Mucosa of descending colon (tissue), 3 donors: Measurements from ENCODE around the gene BOC. TPM values are rescaled to one million over a fixed set of nuclear protein-coding genes. Genes with fewer than 3 reads are reported as not detected.

Experiments
- ATAC-seq: fragments of 200-7000 bp; cut with Tn5 transposase; one replicate; pipeline ENCODE4 v1.9.1; 2020; ENCODE audit warnings: mild to moderate bottlenecking, moderate library complexity
- DNase-seq, 3 donors: peaks; one replicate each; pipeline ENCODE4 v3.0.0-alpha.2; 2020
- H3K36me3 ChIP-seq: fragments of 200-600 bp; one replicate; pipeline ENCODE4 v1.8.0; 2021; ENCODE audit warnings: low read depth, mild to moderate bottlenecking
- H3K4me1 ChIP-seq: fragments of 200-600 bp; one replicate; pipeline ENCODE4 v1.8.0; 2021; ENCODE audit warnings: low read depth, mild to moderate bottlenecking
- H3K4me3 ChIP-seq: fragments of 200-600 bp; one replicate; pipeline ENCODE4 v1.8.0; 2021; ENCODE audit warnings: mild to moderate bottlenecking
- H3K9me3 ChIP-seq: fragments of 200-600 bp; one replicate; pipeline ENCODE4 v1.8.0; 2021; ENCODE audit warnings: mild to moderate bottlenecking
- CTCF ChIP-seq: fragments of 200-600 bp; IDR thresholded peaks from one replicate; pipeline ENCODE4 v1.8.0; 2022; ENCODE audit warnings: antibody characterized with exemption, mild to moderate bottlenecking
- intact Hi-C, 2 donors: fragments of 100-400 bp; cut with DNase I in 1 of 2; cut with micrococcal nuclease in 1 of 2; formaldehyde crosslinking; loops; one replicate each; pipeline versions ENCODE4 v1.11.0 to v1.11.1; 2022; cut with DNase I, micrococcal nuclease
- total RNA-seq, 3 donors: library from RNA; stranded (reverse); fragmentation: NEBNext Ultra II Directional in 2 of 3; extraction: Animal tissue kit (Norgen Biotek cat#: 25700) in 2 of 3; gene quantifications; one replicate each; pipeline versions ENCODE4 v1.2.1 to v1.2.4, GENCODE V29; 2021 to 2023
- donor health status: DM: no; HTN: no; CAD: no; lungs with moderate emphysema.
- donor health status: DM: no; HTN: no; CAD: no.
- donor health status: DM: no; HTN: yes; CAD: no.

The BOC gene
- total RNA-seq, 3 donors from 2014 or later = 4.9 to 70.9 (median 12.1) TPM

DNA sequence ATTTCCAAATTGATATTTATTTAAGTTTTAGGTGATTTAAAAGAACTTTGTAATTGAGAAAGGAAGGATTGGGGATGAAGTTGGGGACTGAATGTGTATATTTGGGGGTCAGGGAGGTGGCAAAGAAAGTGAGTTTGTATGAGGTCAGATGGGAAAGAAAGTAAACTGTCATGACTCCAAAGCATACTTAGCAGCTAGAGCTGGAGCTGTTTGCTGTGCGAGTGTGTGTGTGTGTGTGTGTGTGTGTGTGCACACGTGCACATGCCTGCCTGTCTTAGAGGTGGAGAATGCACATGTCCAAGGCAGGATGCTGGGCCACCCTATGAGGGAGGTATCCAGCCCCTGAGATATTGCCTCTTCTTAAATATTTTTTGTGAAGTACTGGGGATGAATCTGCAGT, 21.0 kb downstream of the BOC start:
- Histone ChIP-seq H3K36me3 (no peaks in the 10 kb centered on the region), H3K4me3 (no peak overlapping the region), H3K9me3 (no peaks in the 10 kb centered on the region), H3K4me1 (no peaks in the 10 kb centered on the region)
- no peak for TF ChIP-seq CTCF
- no peak for DNase-seq
- intact Hi-C loops = no loop called here
- no peak for ATAC-seq

DNA sequence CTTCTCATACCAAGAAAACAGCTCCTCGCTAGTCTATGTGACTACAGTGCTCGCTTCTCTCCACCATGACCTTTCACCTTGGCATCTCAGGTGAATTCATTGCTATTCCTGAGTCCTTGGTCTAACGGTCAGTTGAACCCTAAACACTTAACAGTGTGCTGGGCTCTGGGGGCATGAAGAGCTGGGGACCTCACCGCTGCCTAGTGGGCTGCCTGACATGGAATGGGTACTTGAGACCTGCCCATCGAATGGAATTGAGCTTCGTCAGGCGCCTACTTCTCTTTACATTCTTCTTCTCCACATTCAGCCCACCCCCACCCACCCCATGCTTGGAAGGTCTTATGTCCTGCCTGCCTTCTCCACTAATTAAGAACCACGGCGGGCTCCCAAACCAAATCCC, 22.1 kb downstream of the BOC start:
- Histone ChIP-seq H3K36me3 (no peaks in the 10 kb centered on the region), H3K9me3 (no peaks in the 10 kb centered on the region), H3K4me3 (no peak overlapping the region), H3K4me1 (no peaks in the 10 kb centered on the region)
- TF ChIP-seq CTCF = no peak
- intact Hi-C loops = no loop called here
- no peak for DNase-seq
- no peak for ATAC-seq

DNA sequence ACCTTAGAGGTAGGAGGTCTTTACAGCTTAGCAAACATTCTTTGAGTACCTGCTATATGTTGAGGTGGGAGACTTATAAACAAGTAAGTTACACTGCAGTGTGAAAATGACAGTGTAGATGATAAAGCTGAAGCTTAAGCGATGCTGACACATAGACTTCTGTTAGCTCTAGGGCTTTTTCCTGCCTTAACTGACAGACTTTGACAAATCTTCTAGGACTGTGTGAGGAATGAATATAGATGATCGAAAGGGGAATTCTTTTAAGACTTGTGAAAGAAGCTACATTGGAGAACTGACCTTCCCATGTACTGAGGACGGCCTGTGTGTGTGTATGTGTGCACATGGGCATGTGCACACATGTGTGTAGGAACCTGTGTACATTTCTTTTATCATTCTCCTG, 22.7 kb downstream of the BOC start:
- Histone ChIP-seq H3K4me3 (no peak overlapping the region), H3K4me1 (no peaks in the 10 kb centered on the region), H3K9me3 (no peaks in the 10 kb centered on the region), H3K36me3 (no peaks in the 10 kb centered on the region)
- no peak for DNase-seq
- no peak for ATAC-seq
- no peak for TF ChIP-seq CTCF
- intact Hi-C loops = no loop called here

GRCh38 chr3:113234688-113235260, 23.4 kb downstream of the BOC start:
- no peaks in the 10 kb centered on the region for H3K36me3 ChIP-seq
- peak; percentile 37 for ATAC-seq
- TF ChIP-seq CTCF = no peak
- H3K4me3 ChIP-seq = no peak overlapping the region
- intact Hi-C loops = no loop called here
- no peaks in the 10 kb centered on the region for H3K4me1 ChIP-seq
- H3K9me3 ChIP-seq = no peaks in the 10 kb centered on the region
- DNase-seq = no peak

GRCh38 chr3:113238503-113238902, 27.1 kb downstream of the BOC start:
- no peak for DNase-seq
- TF ChIP-seq CTCF = no peak
- H3K4me1 ChIP-seq = no peaks in the 10 kb centered on the region

GRCh38 chr3:113240841-113241240, 29.5 kb downstream of the BOC start:
- Histone ChIP-seq H3K4me3 (no peak overlapping the region), H3K36me3 (no peaks in the 10 kb centered on the region), H3K4me1 (no peaks in the 10 kb centered on the region), H3K9me3 (no peaks in the 10 kb centered on the region)
- DNase-seq = no peak
- no peak for ATAC-seq
- intact Hi-C loops = no loop called here
- no peak for TF ChIP-seq CTCF

More at GRCh38 chr3:113238503-113238902, 27.1 kb downstream of the BOC start:
- no peak overlapping the region for H3K4me3 ChIP-seq
- intact Hi-C loops = no loop called here
- no peaks in the 10 kb centered on the region for H3K9me3 ChIP-seq
- no peak for ATAC-seq
- H3K36me3 ChIP-seq = no peaks in the 10 kb centered on the region
